ENCODE data around the gene TOMM6.

TOMM6 gene

DNA sequence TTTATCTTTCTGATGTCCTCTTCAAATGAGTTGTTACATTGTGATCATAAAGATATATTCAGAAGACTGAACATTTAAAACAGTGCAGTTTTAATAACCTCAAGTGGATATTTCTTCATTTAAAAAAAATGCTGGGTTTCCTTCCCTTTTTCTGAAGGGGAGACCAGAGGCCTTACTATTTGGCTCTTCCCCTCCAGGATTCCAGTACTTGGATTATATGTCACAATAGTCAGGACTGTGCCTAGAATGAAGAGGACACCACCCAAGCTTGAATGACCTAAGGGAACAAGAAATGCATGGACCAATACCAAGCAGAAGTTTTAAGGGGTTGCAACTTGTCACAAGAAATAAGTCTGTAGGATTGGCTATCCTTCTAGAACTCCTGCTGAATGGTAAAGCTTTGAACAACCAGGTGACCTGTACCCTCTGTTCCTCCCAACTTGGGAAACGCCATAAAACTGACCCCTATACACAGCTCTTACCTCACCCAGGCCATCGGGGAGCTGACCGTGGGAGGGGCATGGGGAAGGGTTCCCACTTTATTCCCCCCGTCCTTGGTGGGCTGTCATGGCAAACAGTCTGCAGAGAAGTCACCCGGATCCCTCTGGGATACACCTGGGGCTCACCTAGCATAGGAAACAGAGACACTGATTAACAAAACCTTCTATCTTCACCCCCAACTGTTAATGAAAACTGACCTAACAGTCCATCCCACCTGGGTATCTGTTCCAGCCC, 9.8 kb upstream of the TOMM6 start:
- H3K4me1 ChIP-seq (ENCODE audit: control insufficient read depth in 1 of 2, insufficient read depth in 2 of 2, low read length in 2 of 2) = peaks cover 20 to 21% of the 10 kb centered on the region in 2 donors
- H3K9me3 ChIP-seq (ENCODE audit: control insufficient read depth in 1 of 2, low read length in 2 of 2) = no peaks in the 10 kb centered on the region
- no peak overlapping the region for H3K4me3 ChIP-seq (ENCODE audit: low read depth in 1 of 2, low read length in 2 of 2)
- H3K27ac ChIP-seq (ENCODE audit: low read depth, low read length) = no peak overlapping the region
- H3K27me3 ChIP-seq (ENCODE audit: control insufficient read depth in 1 of 2, insufficient read depth in 2 of 2, low read length in 2 of 2) = no peaks in the 10 kb centered on the region
- peaks cover 17 to 21% of the 10 kb centered on the region in 2 donors for H3K36me3 ChIP-seq (ENCODE audit: control insufficient read depth in 1 of 2, insufficient read depth in 2 of 2, low read length in 2 of 2)
- H3K9ac ChIP-seq (ENCODE audit: low read depth in 1 of 2, low read length in 2 of 2) = no peak overlapping the region

DNA sequence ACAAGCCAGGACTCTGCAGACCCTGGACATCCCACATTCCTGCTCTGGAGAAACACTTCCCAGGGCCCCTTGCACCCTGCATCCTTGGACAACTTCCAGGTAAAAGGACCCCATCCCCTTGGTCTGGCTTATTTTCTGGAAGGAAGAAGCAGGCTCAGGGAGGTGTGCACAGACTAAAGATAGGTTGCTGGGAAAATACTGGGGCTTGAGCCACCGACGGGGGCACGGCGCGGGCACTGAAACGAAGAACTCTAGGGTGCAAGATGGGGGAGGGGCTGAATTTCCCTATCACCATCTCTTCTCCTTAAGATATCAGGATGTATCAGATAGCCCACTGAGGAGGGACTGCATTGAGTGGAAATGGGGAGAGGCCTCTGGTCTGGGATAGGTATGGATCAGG, 8.6 kb upstream of the TOMM6 start:
- Histone ChIP-seq H3K9me3 (ENCODE audit: control insufficient read depth in 1 of 2, low read length in 2 of 2) (no peaks in the 10 kb centered on the region), H3K27me3 (ENCODE audit: control insufficient read depth in 1 of 2, insufficient read depth in 2 of 2, low read length in 2 of 2) (no peaks in the 10 kb centered on the region), H3K4me3 (ENCODE audit: low read depth in 1 of 2, low read length in 2 of 2) (peak overlapping the region; percentile 50 to 72), H3K36me3 (ENCODE audit: control insufficient read depth in 1 of 2, insufficient read depth in 2 of 2, low read length in 2 of 2) (peaks cover 14 to 19% of the 10 kb centered on the region in 2 donors), H3K9ac (ENCODE audit: low read depth in 1 of 2, low read length in 2 of 2) (peak overlapping the region; percentile 50 to 61), H3K27ac (ENCODE audit: low read depth, low read length) (no peak overlapping the region), H3K4me1 (ENCODE audit: control insufficient read depth in 1 of 2, insufficient read depth in 2 of 2, low read length in 2 of 2) (peaks cover 20 to 29% of the 10 kb centered on the region in 2 donors)

DNA sequence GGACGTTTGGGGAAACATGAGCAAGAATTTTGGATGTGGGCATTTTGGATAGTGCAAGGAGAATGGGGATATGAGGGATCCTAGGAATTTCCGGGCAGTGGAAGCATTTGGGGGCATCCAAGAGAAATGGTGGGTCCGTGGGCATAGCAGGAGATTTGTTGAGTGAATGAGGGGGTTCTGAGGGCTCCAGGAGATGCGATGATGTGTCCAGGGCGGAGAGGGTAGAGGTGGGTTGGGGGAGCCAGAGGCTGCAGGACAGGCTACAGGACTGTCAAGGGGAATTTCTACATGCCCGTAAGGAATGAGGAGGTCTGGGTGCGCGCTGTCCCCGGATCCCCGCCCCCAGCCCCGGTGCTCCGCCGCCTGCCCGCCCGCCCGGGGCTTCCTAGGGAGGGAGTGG, 8.2 kb upstream of the TOMM6 start:
- peaks cover 25 to 34% of the 10 kb centered on the region in 2 donors for H3K4me1 ChIP-seq (ENCODE audit: control insufficient read depth in 1 of 2, insufficient read depth in 2 of 2, low read length in 2 of 2)

DNA sequence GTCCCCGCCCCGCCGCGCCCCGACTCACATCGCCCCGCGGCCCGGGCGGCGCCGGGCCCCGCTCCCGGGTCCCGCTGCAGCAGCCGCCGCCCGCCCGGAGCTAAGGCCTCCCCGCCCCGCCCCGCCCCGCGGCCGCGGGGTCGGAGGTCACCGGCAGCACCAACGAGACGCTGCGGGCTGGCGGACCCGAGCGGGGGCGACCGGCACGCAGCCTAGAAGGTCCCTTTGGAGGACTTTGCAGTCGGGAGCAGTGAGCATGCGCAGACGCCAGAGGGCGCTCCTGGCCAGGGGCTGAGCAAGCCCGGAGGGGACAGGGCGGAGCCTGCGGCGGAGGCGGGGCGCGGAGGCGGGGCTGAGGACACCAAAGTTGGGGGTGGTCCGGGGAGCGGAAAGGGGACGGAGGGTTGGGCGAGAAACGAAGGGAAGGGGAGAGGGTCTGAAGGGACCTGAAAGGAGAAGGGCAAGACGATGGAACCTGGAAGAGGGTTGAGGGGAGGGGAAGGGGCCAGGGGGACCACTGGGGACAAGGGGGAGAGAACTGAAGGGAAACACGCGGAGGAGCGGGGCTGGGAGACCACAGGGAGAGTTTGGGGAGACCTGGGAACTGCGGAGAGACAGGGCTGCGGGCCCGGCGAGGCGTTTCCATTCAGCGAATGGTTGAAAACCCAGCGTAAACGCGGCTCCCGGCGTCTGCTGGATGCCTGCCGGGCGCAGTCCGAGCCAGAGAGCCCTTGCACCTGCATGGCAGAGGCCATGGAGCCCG, 7.5 kb upstream of the TOMM6 start, which contains the start of gene FRS3:
Gene FRS3 (minus strand): TSS at position 113 of the 763 bp plus-strand sequence. CDS start 2,913 bp downstream, outside the sequence.
- Histone ChIP-seq H3K9me3 (ENCODE audit: control insufficient read depth in 1 of 2, low read length in 2 of 2) (no peaks in the 10 kb centered on the region), H3K27ac (ENCODE audit: low read depth, low read length) (peak within 1 kb of the TSS; percentile 52), H3K4me1 (ENCODE audit: control insufficient read depth in 1 of 2, insufficient read depth in 2 of 2, low read length in 2 of 2) (peaks cover 31 to 40% of the 10 kb centered on the region in 2 donors), H3K27me3 (ENCODE audit: control insufficient read depth in 1 of 2, insufficient read depth in 2 of 2, low read length in 2 of 2) (no peaks in the 10 kb centered on the region), H3K36me3 (ENCODE audit: control insufficient read depth in 1 of 2, insufficient read depth in 2 of 2, low read length in 2 of 2) (peaks cover 4 to 14% of the 10 kb centered on the region in 2 donors), H3K4me3 (ENCODE audit: low read depth in 1 of 2, low read length in 2 of 2) (peak within 1 kb of the TSS; percentile 81 to 92), H3K9ac (ENCODE audit: low read depth in 1 of 2, low read length in 2 of 2) (peak within 1 kb of the TSS; percentile 65 to 76)

More for the DNA sequence above, 8.2 kb upstream of the TOMM6 start:
- Histone ChIP-seq H3K27ac (ENCODE audit: low read depth, low read length) (no peak overlapping the region), H3K9me3 (ENCODE audit: control insufficient read depth in 1 of 2, low read length in 2 of 2) (no peaks in the 10 kb centered on the region), H3K4me3 (ENCODE audit: low read depth in 1 of 2, low read length in 2 of 2) (peak overlapping the region; percentile 50 to 72), H3K27me3 (ENCODE audit: control insufficient read depth in 1 of 2, insufficient read depth in 2 of 2, low read length in 2 of 2) (no peaks in the 10 kb centered on the region), H3K9ac (ENCODE audit: low read depth in 1 of 2, low read length in 2 of 2) (peak overlapping the region; percentile 50 to 61), H3K36me3 (ENCODE audit: control insufficient read depth in 1 of 2, insufficient read depth in 2 of 2, low read length in 2 of 2) (peaks cover 11 to 18% of the 10 kb centered on the region in 2 donors)

DNA sequence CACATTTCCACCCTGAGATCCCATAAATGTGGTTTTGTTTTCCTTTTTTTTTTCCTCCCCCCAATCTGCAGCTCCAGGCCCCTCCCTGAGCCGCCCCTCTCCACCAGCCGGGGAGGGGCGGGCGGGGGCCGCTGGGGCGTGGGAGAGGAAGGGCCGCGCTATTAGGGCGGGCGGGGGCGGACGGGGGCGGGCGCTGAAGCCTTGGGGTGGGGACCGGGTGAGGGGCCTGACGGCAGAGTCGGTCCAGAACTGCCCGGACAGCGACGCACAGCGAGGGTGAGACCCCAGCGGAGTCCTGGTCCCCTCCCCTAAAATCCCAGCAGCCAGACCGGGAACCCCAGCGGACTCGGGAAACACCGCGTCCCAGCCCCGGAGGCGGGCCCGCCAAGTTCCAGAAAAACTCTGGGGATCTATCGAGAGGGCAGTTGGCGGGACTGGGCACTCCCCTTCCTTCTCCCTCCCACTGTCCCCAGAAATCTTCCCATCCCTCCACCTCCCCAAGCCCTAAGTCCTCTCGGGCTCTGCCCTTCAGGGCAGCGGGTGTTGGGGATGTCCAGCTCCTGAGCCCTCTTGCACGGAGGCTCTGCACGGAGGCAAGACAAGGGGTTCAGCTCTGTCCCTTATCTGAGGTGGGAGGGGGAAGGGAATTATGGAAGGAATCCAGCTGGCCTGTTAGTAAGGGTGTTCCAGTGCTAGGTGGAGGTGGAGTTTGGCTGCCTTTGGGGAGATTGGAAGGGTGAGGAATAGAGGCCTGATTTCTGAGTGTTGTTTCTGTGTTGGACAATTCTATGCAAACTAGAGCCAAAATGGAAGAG, 6.7 kb upstream of the TOMM6 start, which contains the start of gene PRICKLE4:
Gene PRICKLE4 (plus strand): TSS at position 232 of the 815 bp plus-strand sequence. CDS start 2,692 bp downstream, outside the sequence.
- Histone ChIP-seq H3K9me3 (ENCODE audit: control insufficient read depth in 1 of 2, low read length in 2 of 2) (no peaks in the 10 kb centered on the region), H3K9ac (ENCODE audit: low read depth in 1 of 2, low read length in 2 of 2) (peak within 1 kb of the TSS; percentile 65 to 76), H3K27me3 (ENCODE audit: control insufficient read depth in 1 of 2, insufficient read depth in 2 of 2, low read length in 2 of 2) (no peaks in the 10 kb centered on the region), H3K36me3 (ENCODE audit: control insufficient read depth in 1 of 2, insufficient read depth in 2 of 2, low read length in 2 of 2) (peaks cover 0 to 6% of the 10 kb centered on the region in 2 donors), H3K4me3 (ENCODE audit: low read depth in 1 of 2, low read length in 2 of 2) (peak within 1 kb of the TSS; percentile 81 to 92), H3K27ac (ENCODE audit: low read depth, low read length) (peak within 1 kb of the TSS; percentile 52), H3K4me1 (ENCODE audit: control insufficient read depth in 1 of 2, insufficient read depth in 2 of 2, low read length in 2 of 2) (peaks cover 39 to 45% of the 10 kb centered on the region in 2 donors)

DNA sequence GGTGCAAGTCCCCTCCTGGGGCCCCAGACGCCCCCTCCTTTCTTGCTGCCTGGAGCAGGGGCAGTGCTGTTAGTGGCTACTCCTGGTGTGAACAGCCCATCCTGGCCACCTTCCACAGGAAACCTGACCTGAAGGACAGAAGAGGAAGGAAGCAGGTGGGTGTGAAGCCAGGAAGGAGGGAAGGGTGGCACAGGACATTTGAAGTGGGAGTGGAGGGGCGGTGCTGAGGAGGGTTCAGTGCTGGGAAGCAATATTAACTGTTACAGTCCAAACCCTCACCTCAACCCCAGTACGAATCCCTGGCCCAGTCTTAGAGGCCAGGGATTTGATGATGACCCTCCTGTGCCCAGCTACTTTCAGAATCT, 6.1 kb upstream of the TOMM6 start:
- Histone ChIP-seq H3K4me3 (ENCODE audit: low read depth in 1 of 2, low read length in 2 of 2) (peak overlapping the region; percentile 81 to 92), H3K9me3 (ENCODE audit: control insufficient read depth in 1 of 2, low read length in 2 of 2) (no peaks in the 10 kb centered on the region), H3K9ac (ENCODE audit: low read depth in 1 of 2, low read length in 2 of 2) (peak overlapping the region; percentile 51 to 64), H3K36me3 (ENCODE audit: control insufficient read depth in 1 of 2, insufficient read depth in 2 of 2, low read length in 2 of 2) (peaks cover 0 to 6% of the 10 kb centered on the region in 2 donors), H3K27ac (ENCODE audit: low read depth, low read length) (no peak overlapping the region), H3K27me3 (ENCODE audit: control insufficient read depth in 1 of 2, insufficient read depth in 2 of 2, low read length in 2 of 2) (no peaks in the 10 kb centered on the region), H3K4me1 (ENCODE audit: control insufficient read depth in 1 of 2, insufficient read depth in 2 of 2, low read length in 2 of 2) (peaks cover 43 to 49% of the 10 kb centered on the region in 2 donors)

DNA sequence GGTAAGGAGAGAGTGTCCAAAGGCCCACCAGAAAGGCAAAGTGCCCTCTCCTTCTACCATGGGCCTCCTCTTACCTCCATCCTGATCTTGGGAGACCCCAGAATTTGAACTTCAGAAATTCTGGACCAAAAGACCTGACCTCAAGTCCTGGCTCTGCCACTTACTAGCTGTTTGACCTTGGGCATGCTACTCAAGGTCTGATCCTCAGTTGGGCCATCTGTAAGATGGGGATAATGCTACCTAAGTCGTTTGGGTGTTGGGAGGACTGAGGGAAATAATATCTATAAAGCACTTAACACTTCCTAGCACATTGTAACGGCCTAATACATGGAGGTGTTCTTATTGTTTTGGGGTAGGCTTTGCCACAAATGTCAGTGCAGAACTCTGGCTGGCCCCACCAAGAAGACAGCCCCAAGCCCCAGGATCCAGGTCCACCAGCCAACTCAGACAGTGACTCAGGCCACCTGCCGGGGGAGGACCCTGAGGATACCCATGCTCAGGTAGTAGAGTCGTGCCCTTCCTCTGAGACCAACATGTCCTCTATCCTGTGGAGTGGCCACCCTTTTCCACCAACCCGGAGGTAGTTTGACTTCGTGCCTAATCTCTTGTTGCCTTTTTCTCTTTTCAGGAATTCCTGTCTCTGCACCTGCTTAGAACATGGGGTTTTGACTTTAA, 4.3 kb upstream of the TOMM6 start:
- no peak overlapping the region for H3K9ac ChIP-seq (ENCODE audit: low read depth in 1 of 2, low read length in 2 of 2)
- H3K4me3 ChIP-seq (ENCODE audit: low read depth in 1 of 2, low read length in 2 of 2) = no peak overlapping the region
- H3K4me1 ChIP-seq (ENCODE audit: control insufficient read depth in 1 of 2, insufficient read depth in 2 of 2, low read length in 2 of 2) = peaks cover 40 to 49% of the 10 kb centered on the region in 2 donors
- H3K27me3 ChIP-seq (ENCODE audit: control insufficient read depth in 1 of 2, insufficient read depth in 2 of 2, low read length in 2 of 2) = no peaks in the 10 kb centered on the region
- H3K27ac ChIP-seq (ENCODE audit: low read depth, low read length) = no peak overlapping the region
- no peaks in the 10 kb centered on the region for H3K9me3 ChIP-seq (ENCODE audit: control insufficient read depth in 1 of 2, low read length in 2 of 2)
- no peaks in the 10 kb centered on the region for H3K36me3 ChIP-seq (ENCODE audit: control insufficient read depth in 1 of 2, insufficient read depth in 2 of 2, low read length in 2 of 2)

DNA sequence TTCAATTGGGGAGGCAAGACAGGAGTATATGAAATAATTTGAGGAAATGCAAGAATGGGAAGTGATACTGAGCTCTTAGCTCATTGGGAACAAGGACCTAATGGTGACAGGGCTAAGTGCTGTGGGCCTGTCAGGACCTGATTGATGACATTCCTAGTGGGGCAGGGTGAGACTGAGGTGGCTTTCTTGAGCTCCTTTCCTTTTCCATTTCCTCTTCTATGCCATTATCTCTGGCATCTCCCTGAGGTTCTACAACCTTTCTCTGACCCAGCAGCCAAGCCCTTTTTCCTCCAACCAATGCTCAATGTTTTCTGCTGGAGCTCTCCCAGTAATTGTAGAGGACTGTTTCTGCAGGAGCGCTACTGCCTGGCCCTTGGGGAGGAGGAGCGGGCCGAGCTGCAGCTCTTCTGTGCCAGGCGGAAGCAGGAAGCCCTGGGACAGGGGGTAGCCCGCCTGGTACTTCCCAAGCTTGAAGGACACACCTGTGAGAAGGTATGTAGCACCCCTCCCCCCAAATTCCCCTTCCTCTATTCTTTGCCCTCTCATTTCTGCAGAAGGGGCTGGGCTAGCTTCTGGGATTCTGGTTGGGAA, 2.8 kb upstream of the TOMM6 start:
- Histone ChIP-seq H3K9me3 (ENCODE audit: control insufficient read depth in 1 of 2, low read length in 2 of 2) (no peaks in the 10 kb centered on the region), H3K27me3 (ENCODE audit: control insufficient read depth in 1 of 2, insufficient read depth in 2 of 2, low read length in 2 of 2) (no peaks in the 10 kb centered on the region), H3K9ac (ENCODE audit: low read depth in 1 of 2, low read length in 2 of 2) (peak overlapping the region; percentile 15 to 25), H3K27ac (ENCODE audit: low read depth, low read length) (peak overlapping the region; percentile 54), H3K4me3 (ENCODE audit: low read depth in 1 of 2, low read length in 2 of 2) (peak overlapping the region in 1 of 2 donors; percentile 89), H3K36me3 (ENCODE audit: control insufficient read depth in 1 of 2, insufficient read depth in 2 of 2, low read length in 2 of 2) (peaks cover 5 to 8% of the 10 kb centered on the region in 2 donors), H3K4me1 (ENCODE audit: control insufficient read depth in 1 of 2, insufficient read depth in 2 of 2, low read length in 2 of 2) (peaks cover 39 to 48% of the 10 kb centered on the region in 2 donors)

DNA sequence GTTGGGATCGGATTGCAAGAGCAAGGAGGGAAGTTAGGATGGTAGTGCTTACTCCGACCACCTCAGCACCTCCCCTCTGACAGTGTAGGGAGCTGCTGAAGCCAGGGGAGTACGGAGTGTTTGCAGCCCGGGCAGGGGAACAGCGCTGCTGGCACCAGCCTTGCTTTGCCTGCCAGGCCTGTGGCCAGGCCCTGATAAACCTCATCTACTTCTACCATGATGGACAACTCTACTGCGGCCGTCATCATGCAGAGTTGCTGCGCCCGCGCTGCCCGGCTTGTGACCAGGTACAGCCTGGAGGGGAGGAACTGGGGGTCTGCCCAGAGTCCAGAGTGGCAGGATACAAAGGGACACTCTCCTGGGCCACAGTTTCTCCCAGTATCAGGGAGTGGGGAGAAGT, 2.2 kb upstream of the TOMM6 start:
- peaks cover 39 to 48% of the 10 kb centered on the region in 2 donors for H3K4me1 ChIP-seq (ENCODE audit: control insufficient read depth in 1 of 2, insufficient read depth in 2 of 2, low read length in 2 of 2)
- H3K27ac ChIP-seq (ENCODE audit: low read depth, low read length) = peak overlapping the region; percentile 17
- peak overlapping the region in 1 of 2 donors; percentile 89 for H3K4me3 ChIP-seq (ENCODE audit: low read depth in 1 of 2, low read length in 2 of 2)
- H3K27me3 ChIP-seq (ENCODE audit: control insufficient read depth in 1 of 2, insufficient read depth in 2 of 2, low read length in 2 of 2) = no peaks in the 10 kb centered on the region
- H3K9me3 ChIP-seq (ENCODE audit: control insufficient read depth in 1 of 2, low read length in 2 of 2) = no peaks in the 10 kb centered on the region
- H3K36me3 ChIP-seq (ENCODE audit: control insufficient read depth in 1 of 2, insufficient read depth in 2 of 2, low read length in 2 of 2) = peaks cover 10 to 14% of the 10 kb centered on the region in 2 donors
- peak overlapping the region in 1 of 2 donors; percentile 15 for H3K9ac ChIP-seq (ENCODE audit: low read depth in 1 of 2, low read length in 2 of 2)

Measured in duodenal mucosa (tissue), 2 donors.